Measurements from ENCODE around the gene IL25. TPM values are rescaled to one million over a fixed set of nuclear protein-coding genes. Genes with fewer than 3 reads are reported as not detected.

Gene IL25
- total RNA-seq, 1 experiment from 2014 or later = not detected

GRCh38 chr14:23362200-23362599, 10.4 kb upstream of the IL25 start:
- Histone ChIP-seq H3K9me3 (ENCODE audit: control insufficient read depth, insufficient read depth, low read depth, low read length) (no peaks in the 10 kb centered on the region), H3K27ac (ENCODE audit: low read length) (no peak overlapping the region), H3K4me3 (ENCODE audit: low read depth in 2 of 2, low read length in 2 of 2) (no peak overlapping the region), H3K36me3 (ENCODE audit: control insufficient read depth, insufficient read depth, low read length) (no peaks in the 10 kb centered on the region), H3K4me1 (ENCODE audit: control insufficient read depth, insufficient read depth, low read length) (no peaks in the 10 kb centered on the region), H3K27me3 (ENCODE audit: control insufficient read depth, insufficient read depth, low read length) (no peaks in the 10 kb centered on the region; the same call in 1 of the 2 replicates)
- no TSS peak for BruUV-seq (replicated peaks)
- intact Hi-C loops (cut with micrococcal nuclease; ENCODE audit: unreplicated experiment) = no loop called here
- CTCF ChIA-PET = interaction anchor here (1.0 kb wide), 1 partner anchor 55 kb away, joined by 3 read pairs; the partner anchor contains the start of gene BCL2L2
- POLR2A ChIA-PET = interaction anchor here (0.6 kb wide), 1 partner anchor 427 kb away, joined by 6 read pairs; no protein-coding TSS in a partner anchor
- no peak for DNase-seq (ENCODE audit: low read depth, low spot score)
- in situ Hi-C loops (cut with HindIII; ENCODE audit: low pct_unique_long_range_greater_than_20kb, low sequenced_read_pairs) = no loop called here
- ATAC-seq = no peak
- TF ChIP-seq TCF7L2 (IDR thresholded peaks at IDR 0.05; ENCODE audit: low read depth, low read length) = no peak
- TF ChIP-seq REST (IDR thresholded peaks at IDR 0.05; ENCODE audit: insufficient read depth in 1 of 2, low read depth in 2 of 2, low read length in 1 of 2) = no peak
- TF ChIP-seq POLR2AphosphoS5 (IDR thresholded peaks at IDR 0.05; ENCODE audit: low read depth, low read length) = no peak
- TF ChIP-seq SIN3A (IDR thresholded peaks at IDR 0.05; ENCODE audit: borderline replicate concordance, insufficient read depth, low read depth, low read length) = no peak
- no peak; the same call in 1 of the 2 replicates for TF ChIP-seq CTCF (IDR thresholded peaks at IDR 0.05)

- ChIA-PET CTCF (no interaction called here), POLR2A (no interaction called here)
- H3K4me1 ChIP-seq (ENCODE audit: control insufficient read depth, insufficient read depth, low read length) = no peaks in the 10 kb centered on the region
- no peaks in the 10 kb centered on the region for H3K36me3 ChIP-seq (ENCODE audit: control insufficient read depth, insufficient read depth, low read length)
- TF ChIP-seq REST (IDR thresholded peaks at IDR 0.05; ENCODE audit: insufficient read depth in 1 of 2, low read depth in 2 of 2, low read length in 1 of 2) (no peak), POLR2AphosphoS5 (IDR thresholded peaks at IDR 0.05; ENCODE audit: low read depth, low read length) (no peak), TCF7L2 (IDR thresholded peaks at IDR 0.05; ENCODE audit: low read depth, low read length) (no peak), SIN3A (IDR thresholded peaks at IDR 0.05; ENCODE audit: borderline replicate concordance, insufficient read depth, low read depth, low read length) (no peak), CTCF (IDR thresholded peaks at IDR 0.05) (no peak)
- no peak for ATAC-seq
- no peaks in the 10 kb centered on the region; the same call in 1 of the 2 replicates for H3K27me3 ChIP-seq (ENCODE audit: control insufficient read depth, insufficient read depth, low read length)
- H3K27ac ChIP-seq (ENCODE audit: low read length) = no peak overlapping the region
- intact Hi-C loops (cut with micrococcal nuclease; ENCODE audit: unreplicated experiment) = no loop called here
- in situ Hi-C loops (cut with HindIII; ENCODE audit: low pct_unique_long_range_greater_than_20kb, low sequenced_read_pairs) = no loop called here
- no TSS peak for BruUV-seq (replicated peaks)
- H3K9me3 ChIP-seq (ENCODE audit: control insufficient read depth, insufficient read depth, low read depth, low read length) = no peaks in the 10 kb centered on the region
- no peak for DNase-seq (ENCODE audit: low read depth, low spot score)
- H3K4me3 ChIP-seq (ENCODE audit: low read depth in 2 of 2, low read length in 2 of 2) = peak overlapping the region in 1 of 2 experiments; percentile 11; a peak in 1 of 4 replicates
Observed at GRCh38 chr14:23364164-23365035, 8.2 kb upstream of the IL25 start.
